ENCODE data around the gene LAS1L.
"Not testable (repeated sequence)": the region's sequence is repeated elsewhere in the genome, so short reads cannot be mapped to it uniquely, and the experiment has no call there.

LAS1L gene

DNA sequence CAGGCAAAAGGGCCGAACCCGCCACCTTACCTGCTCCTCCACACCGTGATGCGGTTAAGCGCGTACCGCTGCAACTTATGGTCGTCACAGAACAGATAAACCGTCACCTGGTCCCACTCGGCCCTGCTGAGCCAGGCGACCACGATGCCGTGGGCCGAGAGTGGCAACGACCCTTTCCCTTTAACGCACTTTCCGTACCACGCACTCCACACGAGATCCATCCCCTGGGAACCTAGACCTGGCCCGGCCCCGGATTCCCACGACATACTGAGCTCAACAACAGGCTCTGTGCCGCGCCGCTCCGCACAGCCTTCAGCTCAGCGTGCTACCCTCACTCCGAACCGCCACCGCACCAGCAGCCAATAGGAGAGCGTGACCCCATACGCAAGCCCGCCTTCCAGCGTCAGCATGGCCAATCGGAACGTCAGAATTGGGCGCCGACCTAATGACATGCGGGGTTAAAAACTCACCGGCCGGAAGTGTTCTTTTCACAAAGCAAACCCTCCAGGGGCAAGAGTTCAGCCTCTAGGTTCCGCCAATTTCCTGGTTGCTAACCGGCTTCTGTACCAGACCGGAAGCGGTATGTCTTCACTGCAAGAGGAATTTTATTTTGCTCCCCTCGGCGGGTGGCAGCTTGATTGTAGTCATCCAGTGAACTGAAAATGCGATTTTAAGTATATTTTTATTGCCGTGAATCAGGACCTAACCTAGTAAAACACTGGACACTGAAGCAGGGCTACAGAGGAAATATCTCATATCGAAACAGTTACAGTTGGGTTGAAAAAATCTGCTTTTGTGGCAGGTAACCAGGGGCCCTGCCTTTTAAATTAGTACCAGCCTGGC lies at the start of gene LAS1L:
Gene LAS1L, minus strand, starts transcription at position 338 of the 843 bp plus-strand sequence. Its CDS starts 72 bp downstream, at position 266.
- DNase-seq (ENCODE audit: low read depth, low spot score), result peak; percentile 73
- peak within 1 kb of the TSS; percentile 28 for H3K27ac ChIP-seq

DNA sequence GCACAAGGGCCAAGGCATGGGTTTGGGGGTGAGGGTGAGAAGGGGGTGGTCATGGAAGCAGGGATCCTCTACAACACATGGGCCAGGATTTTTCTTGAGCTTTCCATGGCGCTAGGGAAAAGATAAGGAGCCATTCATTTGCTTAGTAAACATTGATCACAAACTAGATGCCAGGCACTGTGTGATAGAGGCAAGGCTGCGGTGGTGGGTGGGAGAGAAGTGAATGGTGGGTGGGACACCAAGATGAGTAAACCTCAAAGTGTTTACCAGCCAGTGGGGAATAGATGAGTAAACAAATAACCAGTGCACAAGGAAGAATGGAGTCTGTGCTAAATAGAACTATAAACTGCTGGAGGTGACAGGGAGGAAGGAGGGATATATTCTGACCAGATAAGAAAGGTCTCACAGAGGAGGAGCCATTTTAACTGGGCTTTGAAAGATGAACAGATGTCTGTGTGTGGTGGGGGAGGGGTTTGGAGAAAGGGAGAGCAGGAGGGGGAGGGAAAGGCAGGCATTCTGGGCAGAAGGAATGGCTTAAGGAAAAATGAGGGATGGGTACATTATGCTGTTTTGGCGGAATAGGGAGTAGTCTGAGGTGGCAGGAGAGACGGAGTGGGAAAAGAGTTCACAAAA lies 48.0 kb upstream of the LAS1L start:
- H3K27ac ChIP-seq, result no peak overlapping the region
- DNase-seq (ENCODE audit: low read depth, low spot score), result no peak

DNA sequence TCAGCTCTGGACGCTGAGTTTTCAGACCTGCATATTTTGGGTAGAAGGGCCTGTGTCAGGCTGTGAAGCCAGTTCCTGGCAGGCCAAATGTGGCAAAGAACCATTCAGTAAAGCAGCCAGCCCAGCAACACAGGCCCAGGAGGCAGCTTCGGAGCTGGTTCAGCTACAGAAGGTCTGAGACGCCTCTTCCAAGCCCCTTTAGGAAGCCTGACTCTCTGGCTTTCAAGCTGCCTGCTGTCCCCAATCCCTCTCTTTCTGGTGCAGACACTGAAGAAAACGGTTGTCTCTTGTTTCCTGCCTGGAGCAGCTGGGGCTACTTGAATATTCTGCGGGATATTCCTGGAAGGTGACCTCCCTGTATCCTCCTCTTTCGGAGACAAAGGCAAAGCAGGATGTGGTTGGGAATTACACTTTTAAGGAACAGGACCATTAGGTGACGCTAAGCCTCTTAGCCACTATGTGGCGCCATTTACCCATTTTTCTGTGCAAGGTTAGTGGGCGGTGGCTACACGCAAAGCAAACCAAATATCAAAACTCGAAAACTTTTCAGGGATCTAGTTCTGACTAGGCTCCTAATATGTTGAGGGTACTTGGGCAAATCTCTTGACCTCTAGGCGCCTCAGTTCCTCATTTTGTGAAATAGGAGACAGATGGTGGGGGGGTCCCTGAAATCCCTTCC lies 47.2 kb upstream of the LAS1L start:
- H3K27ac ChIP-seq, result no peak overlapping the region
- no peak for DNase-seq (ENCODE audit: low read depth, low spot score)

DNA sequence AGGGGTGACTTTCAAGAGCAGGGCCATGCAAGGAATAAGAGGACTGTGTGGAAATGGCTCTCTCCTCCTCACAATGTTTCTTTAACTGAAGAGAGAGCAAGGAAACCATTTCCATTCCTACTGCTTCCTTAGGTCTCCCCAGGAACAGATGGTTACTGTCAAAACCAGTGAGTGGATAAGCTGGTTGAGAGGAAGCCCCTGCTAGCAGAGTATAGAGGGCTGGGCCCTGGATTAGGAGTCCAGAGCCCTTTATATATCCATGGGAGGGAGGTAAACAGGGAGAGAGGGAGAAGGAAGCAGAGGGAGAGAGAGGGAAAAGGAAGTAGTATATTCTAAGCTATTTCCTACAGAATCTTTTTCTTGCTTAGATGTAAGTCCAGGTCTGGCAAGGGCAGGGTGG lies 43.8 kb upstream of the LAS1L start:
- DNase-seq (ENCODE audit: low read depth, low spot score), result no peak
- H3K27ac ChIP-seq, result no peak overlapping the region

DNA sequence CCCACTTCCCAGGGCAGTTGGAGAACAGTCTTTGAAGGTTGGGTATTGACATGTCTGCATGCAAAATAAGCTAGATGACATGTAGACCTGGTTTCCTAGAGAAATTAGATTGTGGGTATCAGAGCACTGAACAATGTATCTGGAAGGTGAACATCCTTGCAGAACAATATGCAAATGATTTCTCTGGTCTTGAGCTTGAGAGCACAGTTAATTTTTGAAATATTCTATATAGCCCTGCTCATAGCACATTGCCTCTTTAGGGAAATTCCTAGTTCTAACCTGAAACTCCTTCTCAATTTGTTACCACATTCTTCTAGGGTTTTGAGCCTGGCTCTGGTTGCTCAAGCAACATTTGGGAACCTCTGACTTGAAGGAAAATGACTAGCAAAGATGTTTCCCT lies 41.6 kb upstream of the LAS1L start:
- no peak overlapping the region for H3K27ac ChIP-seq
- no peak for DNase-seq (ENCODE audit: low read depth, low spot score)

DNA sequence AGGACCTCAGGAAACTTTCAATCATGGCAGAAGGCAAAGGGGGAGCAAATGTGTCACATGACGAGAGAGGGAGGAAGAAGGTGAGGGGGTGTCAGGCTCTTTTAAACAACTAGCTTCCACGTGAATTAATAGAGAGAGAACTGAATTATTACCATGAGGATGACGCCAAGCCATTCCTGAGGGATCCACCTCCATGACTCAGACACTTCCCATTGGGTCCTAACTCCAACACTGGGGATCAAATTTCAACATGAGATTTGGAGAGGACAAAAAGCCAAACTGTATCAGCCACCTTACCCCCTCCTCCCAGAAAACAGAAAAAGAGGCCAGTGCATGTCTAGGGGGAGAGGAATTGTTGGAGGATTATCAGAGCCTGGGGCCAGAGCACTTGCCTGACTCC lies 40.4 kb upstream of the LAS1L start:
- DNase-seq (ENCODE audit: low read depth, low spot score), result no peak

DNA sequence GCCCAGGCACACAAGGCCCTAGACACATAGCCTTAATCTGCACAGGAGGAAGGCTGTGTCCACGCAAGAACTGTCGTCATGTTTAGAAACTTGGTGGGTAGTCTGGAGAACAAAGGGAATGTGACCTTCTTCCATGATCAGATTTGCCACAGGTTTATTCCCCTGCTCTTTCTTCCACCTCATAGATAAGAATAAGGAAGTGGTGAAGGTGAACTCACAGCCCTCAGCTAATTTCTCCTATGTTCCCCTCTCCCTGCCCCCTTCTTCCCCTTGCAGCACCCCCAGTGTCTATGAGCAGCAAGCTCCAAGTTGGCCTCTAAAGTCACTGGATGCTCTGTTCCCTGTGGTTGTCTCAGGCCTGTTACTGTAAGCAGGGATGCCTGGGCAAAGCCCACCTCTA lies 39.8 kb upstream of the LAS1L start:
- no peak overlapping the region for H3K27ac ChIP-seq
- DNase-seq (ENCODE audit: low read depth, low spot score), result no peak

More for the DNA sequence above, 40.4 kb upstream of the LAS1L start:
- H3K27ac ChIP-seq, result no peak overlapping the region

DNA sequence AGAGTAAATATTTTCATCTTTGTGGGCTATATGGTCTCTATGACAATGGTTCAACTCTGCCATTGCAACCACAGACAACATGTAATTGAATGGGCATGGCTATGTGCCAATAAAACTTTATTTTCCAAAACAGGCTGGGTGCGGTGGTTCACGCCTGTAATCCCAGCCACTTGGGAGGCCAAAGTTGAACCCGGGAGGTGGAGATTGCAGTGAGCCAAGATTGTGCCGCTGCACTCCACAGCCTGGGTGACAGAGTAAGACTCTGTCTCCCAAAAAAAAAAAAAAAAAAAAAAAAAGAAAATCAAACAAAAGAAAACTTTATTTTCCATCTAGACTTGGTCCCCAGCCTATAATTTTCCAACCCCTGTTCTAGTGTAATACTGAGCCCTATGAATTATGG lies 38.4 kb upstream of the LAS1L start:
- DNase-seq (ENCODE audit: low read depth, low spot score), result no peak
- no peak overlapping the region for H3K27ac ChIP-seq

DNA sequence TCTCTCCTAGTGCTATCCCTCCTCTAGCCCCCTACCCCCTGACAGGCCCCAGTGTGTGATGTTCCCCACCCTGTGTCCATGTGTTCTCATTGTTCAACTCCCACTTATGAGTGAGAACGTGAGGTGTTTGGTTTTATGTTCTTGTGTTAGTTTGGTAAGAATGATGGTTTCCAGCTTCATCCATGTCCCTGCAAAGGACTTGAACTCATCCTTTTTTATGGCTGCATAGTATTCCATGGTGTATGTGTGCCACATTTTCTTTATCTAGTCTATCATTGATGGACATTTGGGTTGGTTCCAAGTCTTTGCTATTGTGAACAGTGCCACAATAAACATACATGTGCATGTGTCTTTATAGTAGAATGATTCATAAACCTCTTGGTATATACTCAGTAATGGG lies 28.3 kb upstream of the LAS1L start:
- H3K27ac ChIP-seq; DNase-seq (ENCODE audit: low read depth, low spot score): not testable (repeated sequence)

DNA sequence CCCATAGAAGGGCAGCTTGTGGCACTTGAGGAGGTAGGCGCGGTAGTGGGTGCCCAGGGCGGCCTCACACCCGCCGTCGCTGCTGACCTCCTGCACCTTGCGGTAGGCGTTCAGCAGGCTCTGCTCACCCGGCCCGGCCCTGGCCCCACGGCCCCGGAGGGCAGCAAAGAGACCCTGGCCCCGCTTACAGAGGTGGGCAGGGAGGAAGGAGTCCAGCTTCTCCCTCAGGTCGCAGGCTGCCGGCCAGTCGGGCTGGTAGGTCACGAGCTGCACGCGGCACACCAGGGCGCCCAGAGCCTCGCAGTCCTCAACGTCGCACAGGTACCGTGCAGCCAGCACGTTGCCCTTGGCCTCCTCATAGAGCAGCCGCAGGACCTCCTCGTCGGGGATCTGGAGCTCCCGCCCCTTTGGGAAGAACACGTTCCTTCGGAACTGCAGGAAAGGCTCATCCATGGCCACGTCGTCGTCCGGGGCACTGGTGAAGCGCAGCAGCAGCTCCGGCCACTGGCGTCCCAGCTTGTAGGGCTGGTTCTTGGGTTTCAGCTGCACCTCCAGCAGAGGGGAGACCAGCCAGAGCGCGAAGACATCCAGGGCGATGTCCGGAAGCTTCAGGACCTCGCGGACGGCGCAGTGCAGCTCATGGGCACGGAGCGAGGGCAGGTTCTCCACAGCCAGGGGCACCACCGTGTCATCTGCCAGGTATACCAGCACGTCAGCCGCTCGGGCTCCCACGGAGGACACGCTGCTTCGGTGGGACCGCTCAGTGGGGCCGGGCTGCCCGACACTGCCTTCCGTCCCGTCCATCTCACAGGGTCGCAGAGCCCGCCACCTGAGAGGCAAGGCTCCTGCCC lies 17.1 kb upstream of the LAS1L start:
- no peak for DNase-seq (ENCODE audit: low read depth, low spot score)
- no peak overlapping the region for H3K27ac ChIP-seq

DNA sequence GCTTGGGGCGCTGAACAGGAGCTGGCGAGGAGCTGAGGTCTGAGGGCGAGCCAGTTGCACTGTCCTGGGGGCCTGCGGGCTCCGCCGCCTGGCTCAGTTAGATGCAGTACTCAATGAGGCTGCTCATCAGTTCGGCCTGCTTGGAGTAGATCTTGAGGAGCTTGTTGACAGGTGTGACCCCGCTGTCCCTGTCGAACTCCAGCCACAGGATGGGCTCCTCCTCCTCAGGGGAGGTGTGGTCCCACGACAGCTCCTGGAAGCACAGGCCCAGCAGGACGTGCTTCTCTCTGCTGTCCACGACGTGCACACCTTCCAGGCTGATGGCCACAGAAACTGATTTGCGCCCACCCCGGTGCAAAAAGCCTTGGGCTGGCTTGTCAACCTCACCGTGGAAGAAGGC lies 16.5 kb upstream of the LAS1L start:
- DNase-seq (ENCODE audit: low read depth, low spot score), result no peak
- H3K27ac ChIP-seq, result no peak overlapping the region

DNA sequence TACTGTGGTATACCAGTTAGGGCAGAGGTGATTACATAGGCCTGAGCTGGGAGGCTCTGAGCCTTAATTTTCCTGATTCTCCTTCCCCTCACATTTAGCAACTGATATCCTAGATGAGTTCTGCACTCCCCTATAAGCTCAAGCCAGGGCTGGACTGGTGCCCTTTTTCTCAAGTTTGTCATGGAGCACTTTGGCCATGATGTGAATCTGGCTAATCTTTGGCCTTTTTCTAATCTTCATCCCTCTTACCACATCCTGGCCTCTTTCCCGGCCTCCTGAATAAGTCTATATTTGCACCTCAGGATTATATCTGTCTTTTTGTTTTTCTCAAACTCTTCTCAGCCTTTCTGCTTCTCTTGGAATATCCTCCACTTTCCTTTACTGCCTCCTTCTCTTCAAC lies 10.9 kb upstream of the LAS1L start:
- H3K27ac ChIP-seq, result no peak overlapping the region

DNA sequence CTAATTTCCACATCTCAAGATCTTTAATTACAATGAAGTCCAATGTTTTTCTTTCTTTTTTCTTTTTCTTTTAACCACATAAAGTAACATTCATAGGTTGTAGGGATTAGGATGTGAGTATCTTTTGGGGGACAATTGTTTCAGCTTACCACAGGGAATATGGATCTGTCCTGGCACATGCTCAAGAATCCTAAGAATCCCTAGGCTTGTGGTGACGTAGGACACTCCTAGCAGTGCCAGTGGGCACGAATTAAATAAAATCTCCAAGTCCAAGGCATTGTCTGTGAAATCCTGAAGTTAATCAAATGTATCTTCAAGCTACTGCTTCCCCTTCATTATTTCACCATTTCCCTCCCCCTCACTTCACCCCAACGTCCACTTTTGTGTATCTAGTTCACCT lies 2.6 kb upstream of the LAS1L start:
- DNase-seq (ENCODE audit: low read depth, low spot score), result no peak

More for the DNA sequence above, 10.9 kb upstream of the LAS1L start:
- no peak for DNase-seq (ENCODE audit: low read depth, low spot score)

DNA sequence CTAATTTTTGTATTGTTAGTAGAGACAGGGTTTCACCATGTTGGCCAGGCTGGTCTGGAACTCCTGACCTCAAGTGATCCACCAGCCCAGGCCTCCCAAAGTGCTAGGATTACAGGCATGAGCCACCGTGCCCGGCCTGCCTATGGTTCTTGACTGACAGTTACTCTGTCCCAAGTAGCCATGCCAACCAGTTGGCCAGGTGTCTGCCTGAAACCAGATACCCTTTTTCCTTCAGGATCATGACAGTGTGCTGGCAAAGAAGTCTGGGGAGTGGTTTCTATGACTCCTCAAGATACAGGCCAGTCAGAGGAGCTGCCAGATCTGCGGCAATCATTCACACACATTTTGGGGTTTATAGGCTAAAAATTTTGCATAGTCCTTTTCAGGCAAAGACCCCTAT lies 1.7 kb upstream of the LAS1L start:
- no peak overlapping the region for H3K27ac ChIP-seq
- DNase-seq (ENCODE audit: low read depth, low spot score), result no peak

More for the DNA sequence above, 2.6 kb upstream of the LAS1L start:
- H3K27ac ChIP-seq, result no peak overlapping the region

DNA sequence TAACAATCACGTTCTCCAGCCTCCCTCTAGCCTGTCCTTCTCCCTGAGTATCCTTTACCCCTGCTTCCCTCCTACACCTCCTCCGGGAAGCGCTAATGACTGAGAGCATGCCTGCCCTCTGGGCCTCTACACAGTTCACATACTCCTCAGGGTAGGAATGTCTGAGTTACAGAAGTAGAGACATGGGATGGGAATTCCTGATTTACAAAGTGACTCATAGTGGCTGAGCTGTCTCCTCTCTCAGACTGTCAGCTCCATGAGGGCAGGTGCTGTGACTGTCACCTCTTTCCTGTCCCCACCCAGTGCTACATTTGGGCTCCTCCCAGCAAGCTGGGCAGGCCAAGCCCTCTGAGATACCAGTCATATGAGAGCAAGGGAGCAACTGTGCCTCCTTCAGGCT lies 2.6 kb downstream of the LAS1L start:
- H3K27ac ChIP-seq, result no peak overlapping the region
- DNase-seq (ENCODE audit: low read depth, low spot score), result no peak

DNA sequence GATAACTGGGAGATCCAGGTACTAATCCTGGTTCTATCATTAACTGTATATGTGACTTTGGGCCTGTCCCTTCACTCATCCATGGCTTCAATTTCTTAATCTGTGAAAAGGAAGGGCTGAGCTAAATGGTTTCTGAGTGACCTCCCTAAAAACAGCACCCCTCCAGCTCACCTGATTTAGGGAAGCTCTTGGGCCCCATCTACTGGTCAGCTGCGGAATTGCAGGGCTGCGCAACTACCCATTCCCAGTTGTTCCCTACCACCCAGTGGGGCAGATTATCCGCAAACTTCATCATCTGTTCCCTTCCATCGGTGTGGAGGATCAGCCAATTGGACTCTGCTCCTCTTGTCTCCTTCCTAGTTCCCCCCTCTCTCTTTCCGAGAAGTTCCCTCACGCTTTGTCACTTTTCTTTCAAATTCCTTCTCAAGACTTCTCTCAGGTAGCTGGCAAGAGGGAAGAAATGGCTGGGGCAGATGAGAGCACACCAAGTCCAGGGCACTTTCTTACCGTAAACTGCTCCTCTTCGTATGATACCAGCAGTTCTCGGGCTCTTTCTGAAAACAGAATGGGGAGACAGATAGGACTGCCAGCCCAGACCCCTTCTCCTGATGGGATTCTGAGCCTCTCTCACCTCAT lies 5.8 kb downstream of the LAS1L start:
- DNase-seq (ENCODE audit: low read depth, low spot score), result no peak
- no peak overlapping the region for H3K27ac ChIP-seq

DNA sequence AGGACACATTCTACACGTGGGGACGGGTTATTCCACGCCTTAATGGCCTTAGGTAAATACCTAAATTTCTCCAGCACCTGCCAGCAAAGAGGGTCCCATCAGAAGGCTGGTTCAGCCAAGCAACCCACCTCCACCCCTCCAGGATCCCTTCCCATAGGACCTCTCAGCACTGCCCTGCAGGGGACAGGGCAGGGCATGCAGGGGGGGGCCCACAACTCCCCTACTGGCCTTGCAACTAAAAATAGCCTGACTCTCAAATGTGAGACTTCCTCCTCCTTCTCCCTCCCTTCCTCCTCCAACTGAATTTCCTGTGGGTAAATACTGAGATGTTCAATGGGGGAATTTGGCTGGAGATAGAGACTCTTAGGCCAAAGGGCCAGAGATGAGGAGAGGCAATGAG lies 6.3 kb downstream of the LAS1L start:
- no peak overlapping the region for H3K27ac ChIP-seq
- DNase-seq (ENCODE audit: low read depth, low spot score), result no peak

DNA sequence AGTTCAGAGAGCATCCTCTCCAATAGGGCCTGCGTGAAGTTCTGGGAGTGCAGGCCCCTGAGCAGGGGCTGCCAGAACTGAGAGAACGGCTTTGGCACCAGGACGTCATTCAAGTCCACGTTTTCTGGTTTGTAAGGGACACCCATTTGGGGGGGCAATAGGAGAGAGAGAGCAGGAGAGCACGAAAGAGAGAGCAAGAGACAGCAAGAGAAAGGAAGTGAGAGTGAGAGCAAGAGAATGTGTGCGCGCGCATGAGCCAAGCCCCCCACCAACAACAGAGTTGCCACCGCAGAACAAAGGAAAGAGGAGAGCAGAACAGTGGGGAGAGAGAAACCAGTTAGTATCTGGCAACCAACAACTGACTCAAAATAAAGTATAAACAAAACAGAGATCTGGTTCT lies 10.4 kb downstream of the LAS1L start:
- H3K27ac ChIP-seq, result no peak overlapping the region
- no peak for DNase-seq (ENCODE audit: low read depth, low spot score)

DNA sequence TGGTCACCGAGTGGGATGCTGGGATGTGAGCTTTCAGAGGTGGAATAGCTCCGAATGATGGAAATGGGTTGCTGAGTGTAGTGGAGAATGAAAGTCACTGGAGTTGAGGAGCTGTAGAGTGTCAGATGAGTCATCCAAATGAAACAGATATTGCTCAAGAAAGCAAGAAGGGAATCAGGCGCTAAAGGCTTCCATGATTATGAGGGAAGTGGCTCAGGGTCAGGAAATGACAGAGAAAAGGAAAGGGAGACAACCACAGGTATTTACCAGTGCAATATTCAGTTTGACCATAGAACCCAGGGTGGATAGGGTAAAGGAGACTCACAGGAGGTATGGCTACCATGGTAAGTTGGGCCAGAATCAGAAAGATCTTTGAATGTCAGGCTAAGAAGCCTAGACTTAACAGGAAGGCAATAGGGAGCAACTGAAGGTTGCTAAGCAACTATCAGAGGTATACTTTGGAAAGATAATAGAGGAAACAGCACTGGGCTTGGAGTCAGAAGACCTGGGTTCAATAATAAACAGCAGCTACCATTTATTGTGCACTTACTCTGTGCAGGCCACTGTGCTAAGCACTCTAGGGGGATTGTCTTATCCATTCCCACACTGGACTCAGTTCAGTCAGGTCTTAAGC lies 11.7 kb downstream of the LAS1L start:
- DNase-seq (ENCODE audit: low read depth, low spot score), result no peak
- H3K27ac ChIP-seq, result no peak overlapping the region
